GM19238 (cell line): ENCODE data around the gene MUL1.
A peak's percentile ranks its signal among the peaks of the same experiment; 100 is the strongest.
"Not testable (repeated sequence)": the region's sequence is repeated elsewhere in the genome, so short reads cannot be mapped to it uniquely, and the experiment has no call there.

Experiments used
- DNase-seq: peaks from one replicate; pipeline ENCODE4 v3.0.0; 2011; ENCODE audit warnings: low spot score; ENCODE audit not compliant: insufficient read length

The MUL1 gene

DNA sequence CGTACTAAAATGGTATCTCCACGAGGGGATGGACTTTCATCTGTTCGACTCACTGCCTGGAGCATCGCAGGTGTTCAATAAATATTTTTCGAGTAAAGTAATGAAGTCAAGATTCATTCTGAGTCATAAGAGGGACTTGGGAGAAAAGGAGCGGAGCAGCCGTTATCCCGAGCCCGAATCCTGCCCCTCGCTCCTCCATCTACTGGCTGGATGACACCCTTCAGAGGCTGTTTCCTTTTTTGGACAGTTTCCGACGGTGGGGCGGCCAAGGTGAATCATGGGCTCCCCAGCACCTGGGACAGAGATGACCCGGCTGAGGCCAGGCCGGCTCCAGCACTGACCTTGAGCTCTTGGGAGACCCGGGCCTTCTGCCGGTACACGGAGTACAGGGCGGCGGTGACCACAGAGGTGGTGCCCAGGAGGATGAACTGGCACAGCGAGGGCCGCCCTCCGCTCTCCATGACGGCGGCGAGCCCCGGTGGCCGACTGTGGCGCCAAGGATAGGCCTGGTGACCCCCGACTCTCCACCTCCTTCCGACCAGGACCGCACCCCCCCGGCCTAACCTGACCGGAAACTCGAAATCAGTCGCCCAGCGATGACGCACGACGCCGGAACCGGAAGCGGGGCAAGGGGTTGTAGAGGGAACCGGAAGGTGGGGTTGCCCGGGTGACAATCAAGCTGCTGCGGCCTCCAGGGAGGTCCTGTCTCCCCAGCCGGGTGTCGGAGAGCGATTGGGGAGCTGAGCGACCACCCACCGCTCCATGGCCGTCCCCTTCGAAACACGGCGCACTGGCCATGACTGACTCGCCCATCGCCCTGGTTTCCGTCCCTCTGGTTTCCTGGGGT, at the start of gene MUL1:
Gene MUL1 (minus strand): TSS at position 588 of the 847 bp plus-strand sequence. CDS start 127 bp downstream, at position 461.
- DNase-seq = peak; percentile 94

DNA sequence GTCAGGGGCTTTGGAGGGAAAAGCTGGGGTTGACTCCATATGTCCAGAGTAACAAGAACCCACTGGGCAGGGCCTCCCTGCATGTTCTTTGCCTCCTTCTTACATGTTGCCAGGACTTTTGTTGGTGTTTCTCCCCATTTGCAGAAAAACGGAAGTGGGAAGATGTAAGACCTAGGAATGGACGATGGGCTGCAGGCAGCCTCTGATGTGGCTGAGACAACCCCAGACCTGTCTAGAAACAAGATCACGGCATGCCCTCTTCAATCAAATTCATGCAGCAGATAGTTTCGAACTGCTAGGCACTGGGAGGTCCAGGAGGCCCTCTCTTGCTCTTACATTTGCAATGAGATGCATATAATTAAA, 47.8 kb upstream of the MUL1 start:
- no peak for DNase-seq

- DNase-seq = no peak
These were observed 47.2 kb upstream of the MUL1 start for GRCh38 chr1:20555025-20555757.

GRCh38 chr1:20552728-20553445, 44.9 kb upstream of the MUL1 start:
- DNase-seq = no peak

- DNase-seq = no peak
These were observed 44.2 kb upstream of the MUL1 start, which contains the start of gene FAM43B for GRCh38 chr1:20551945-20552727. FAM43B (plus strand) TSS chr1:20552573; CDS start chr1:20552974, 401 bp downstream.

GRCh38 chr1:20551161-20551560, 43.2 kb upstream of the MUL1 start:
- DNase-seq = no peak

DNA sequence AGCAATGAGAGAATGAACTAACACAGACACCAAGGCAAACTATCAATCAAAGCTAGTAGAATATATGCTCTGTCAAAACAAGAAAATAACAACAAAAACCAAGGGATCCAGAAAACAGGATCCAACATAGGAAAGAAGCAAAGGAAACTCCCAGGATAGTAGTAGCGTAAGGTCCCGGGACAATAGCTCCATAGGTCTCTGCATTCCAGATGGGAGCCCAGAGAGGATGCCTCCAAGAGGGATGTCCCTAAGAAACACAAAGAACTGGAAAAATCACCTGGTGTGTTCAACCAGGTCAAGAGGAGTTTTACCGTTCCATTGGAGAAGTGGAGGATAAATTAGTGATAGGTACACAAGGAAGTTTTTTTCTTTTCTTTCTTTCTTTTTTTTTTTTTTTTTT, 38.7 kb upstream of the MUL1 start:
- DNase-seq = no peak

DNA sequence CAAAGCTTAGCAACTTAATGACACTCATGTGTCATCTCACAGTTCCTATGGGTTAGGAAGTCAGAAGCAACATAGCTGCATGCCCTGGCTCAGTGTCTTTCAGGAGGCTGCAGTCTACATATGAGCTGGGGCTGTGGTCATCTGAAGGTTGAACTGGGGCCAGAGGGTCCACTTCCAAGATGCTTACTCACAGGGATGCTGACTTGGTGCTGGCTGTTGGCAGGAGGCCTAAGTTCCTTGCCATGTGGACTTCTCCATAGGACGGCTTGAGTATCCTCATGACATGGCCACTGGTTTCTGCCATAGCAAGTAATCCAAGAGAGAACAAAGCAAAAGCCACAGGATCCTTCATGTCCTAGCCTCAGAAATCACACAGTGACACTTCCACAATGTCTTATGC, 32.3 kb upstream of the MUL1 start:
- DNase-seq = no peak

DNA sequence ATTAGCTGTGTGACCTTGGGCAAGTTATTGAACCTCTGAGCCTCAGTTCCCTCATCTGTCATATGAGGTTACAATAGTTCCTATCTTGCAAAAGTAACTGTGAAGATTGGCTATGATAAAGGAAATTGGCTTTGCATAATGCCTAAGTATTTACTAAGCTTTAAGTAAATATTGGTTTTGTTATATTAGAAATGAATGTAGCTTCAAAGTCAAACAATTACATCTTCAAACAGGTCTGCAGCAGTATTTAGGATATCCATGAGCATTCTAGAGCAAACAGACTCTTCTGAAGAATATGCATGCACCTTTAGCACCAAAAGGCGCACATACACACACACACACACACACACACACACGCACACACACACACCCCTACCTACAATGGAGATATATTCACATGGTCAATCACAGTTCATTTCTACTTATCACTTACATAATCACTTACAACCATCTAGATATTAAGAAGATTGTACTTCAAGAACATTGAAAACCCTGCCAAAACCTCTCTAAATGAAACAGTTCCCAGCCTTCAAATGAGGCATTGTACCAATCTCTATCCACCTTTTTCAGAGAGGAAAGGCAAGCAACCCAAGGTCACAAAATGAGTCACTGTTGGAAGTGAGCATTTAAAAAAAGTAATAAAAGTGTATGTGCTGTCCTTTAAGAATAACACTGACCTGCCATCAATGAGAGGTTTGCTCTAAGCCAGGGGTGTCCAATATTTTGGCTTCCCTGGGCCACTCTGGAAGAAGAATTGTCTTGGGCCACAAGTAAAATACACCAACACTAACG, 31.0 kb upstream of the MUL1 start:
- DNase-seq = no peak

DNA sequence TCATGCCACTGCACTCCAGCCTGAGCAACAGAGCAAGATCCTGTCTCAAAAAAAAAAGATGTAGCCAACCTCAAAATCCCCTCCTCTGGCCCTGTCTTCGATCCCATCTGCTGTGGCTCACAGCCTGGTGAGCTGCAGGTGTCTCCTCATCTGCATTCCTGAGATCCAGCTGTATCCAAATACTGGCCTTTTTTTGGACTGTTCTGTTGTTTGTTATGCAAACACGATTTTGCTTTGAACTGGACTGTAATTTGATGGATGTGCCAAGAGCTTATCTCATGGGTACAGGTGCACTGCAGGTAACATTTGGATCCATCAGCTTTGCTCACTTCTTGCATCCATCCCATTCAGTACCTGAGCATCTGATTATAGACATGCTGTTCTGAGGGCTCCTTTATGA, 30.3 kb upstream of the MUL1 start:
- DNase-seq = no peak

GRCh38 chr1:20534659-20535417, 26.9 kb upstream of the MUL1 start:
- no peak for DNase-seq

DNA sequence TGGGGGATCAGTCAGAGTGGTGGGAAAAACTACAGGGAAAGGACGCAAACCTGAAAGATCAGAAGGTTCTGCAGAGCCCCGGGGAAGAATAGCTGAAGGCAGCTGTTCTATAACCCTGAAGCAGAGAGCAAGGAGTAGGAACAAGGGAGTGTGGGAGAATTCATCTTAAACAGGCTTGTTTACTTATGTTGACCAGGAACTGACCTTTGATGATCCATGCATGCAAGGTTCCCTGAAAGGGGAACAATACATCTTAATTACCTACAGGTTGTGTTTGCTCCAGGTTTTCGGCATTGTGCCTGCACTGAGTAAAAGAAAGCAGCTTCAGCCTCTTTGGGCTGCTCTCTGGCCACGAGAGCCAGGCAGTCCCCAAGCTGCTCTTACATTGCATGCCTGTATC, 25.7 kb upstream of the MUL1 start:
- no peak for DNase-seq

DNA sequence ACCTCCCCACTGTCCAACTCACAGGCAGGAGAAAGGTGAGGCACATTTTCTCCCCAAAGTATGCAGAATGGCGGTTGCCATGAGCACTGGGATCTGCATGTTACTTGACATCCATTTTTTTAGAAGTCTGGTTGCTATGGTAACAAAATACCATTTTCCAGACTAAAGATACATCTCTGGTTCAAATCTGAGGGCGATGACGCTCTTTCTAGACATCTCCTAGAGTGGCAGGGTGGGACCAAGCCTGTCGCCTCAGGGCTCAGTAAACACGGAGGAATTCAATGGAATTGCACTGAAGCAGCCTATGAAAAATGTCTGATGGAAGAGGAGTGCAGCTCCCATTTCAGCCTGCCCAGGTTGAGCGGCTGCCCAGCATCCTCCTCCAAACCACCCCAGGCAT, 22.9 kb upstream of the MUL1 start:
- no peak for DNase-seq

DNA sequence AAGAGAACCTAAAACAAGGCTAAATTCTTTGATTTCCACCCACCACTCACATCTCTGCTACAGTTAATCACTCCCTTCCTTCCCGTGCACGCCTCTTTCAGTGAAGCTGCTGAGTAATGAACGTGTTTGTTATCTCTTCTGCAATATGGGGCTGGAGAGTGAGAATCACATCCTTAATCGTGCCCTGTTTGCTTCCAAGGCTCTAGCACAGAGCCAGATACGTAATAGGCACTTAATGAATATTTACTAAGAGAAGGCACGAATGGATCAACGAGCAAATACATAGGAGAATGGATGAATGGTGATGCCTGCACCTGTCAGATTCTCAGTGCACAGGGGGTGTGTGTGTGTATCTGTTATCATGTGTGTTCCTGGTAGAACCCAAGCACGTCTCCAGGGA, 22.4 kb upstream of the MUL1 start:
- no peak for DNase-seq

GRCh38 chr1:20528221-20528620, 20.3 kb upstream of the MUL1 start:
- no peak for DNase-seq

GRCh38 chr1:20526267-20526666, 18.3 kb upstream of the MUL1 start:
- DNase-seq = no peak

DNA sequence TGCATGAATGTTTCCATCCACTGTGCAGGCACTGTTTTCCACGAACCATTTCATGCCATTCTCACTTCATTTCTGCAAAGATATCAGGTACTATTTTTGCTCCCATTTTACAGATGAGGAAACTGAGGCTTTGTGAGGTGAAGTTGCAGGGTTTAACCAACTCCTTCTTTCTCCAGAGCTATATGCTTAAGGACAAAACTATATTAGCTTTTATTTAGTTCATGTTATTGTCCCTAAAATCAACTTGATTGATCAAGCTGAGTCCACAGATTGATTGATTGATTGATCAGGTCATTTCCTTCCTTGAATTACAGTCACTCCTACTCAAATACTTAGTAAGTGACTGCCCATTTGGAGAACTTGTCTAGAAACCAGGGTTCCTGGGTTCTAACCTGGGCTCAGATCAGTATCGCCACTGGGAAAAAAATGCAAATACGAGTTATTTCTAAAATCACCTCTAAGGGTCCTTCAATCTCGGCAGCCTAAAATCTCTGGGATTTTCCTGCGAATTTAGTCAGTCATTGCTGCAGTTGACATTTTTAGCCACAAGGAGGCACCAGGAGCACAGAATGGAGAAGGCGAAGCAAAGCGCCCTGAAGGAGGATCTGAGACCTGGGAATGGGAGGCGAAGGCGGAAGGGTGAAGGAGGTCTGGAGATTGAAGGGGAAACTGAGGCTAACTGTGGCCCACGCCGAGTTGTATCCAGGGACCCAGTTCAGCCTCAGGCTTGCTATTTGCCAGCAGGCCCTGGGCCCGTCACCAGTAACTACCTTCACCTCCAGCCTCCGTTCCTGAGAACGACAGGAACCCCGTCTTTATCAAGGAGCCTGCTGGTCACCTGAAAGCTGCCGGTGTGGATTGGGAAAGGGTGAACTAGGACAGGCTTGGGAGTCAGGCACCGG, 14.3 kb upstream of the MUL1 start:
- no peak for DNase-seq

DNA sequence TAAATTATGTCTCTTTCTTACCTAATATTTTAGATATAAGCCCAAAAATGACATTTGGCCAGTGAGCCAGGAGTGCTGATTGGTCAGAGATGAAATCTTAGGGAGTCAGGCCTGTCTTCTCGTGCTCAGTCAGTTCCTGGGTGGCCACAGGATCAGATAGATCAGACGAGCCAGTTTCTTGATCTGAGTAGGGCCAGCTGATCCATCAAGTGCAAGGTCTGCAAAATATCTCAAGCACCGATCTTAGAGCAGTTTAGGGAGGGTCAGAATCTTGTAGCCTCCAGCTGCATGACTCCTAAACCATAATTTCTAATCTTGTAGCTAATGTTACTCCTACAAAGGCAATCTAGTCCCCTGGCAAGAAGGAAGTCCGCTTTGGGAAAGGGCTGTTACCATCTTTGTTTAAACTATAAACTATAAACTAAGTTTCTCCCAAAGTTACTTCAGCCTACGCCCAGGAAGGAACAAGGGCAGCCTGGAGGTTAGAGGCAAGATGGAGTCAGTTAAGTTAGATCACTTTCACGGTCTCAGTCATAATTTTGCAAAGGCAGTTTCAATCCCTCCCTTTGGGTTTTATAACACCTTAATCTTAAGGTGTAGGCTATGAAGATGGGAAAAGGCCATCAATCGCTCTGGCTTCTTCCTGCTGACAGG, 11.8 kb upstream of the MUL1 start:
- DNase-seq = not testable (repeated sequence)
